Nephron (organoid): Measurements from ENCODE around the gene BMP8B.
A peak's percentile ranks its signal among the peaks of the same experiment; 100 is the strongest.

Experiments
- H3K27ac Mint-ChIP-seq, 3 experiments: 2 replicates each; pipeline ENCODE4 v1.8.0; 2020; ENCODE audit warnings: mixed read lengths in 3 of 3, mild to moderate bottlenecking in 2 of 3, moderate library complexity in 1 of 3
- H3K27me3 Mint-ChIP-seq: 2 replicates; pipeline ENCODE4 v1.8.0; 2021; ENCODE audit warnings: low read depth, mild to moderate bottlenecking, moderate library complexity, mixed read lengths
- H3K36me3 Mint-ChIP-seq: 2 replicates; pipeline ENCODE4 v1.8.0; 2020; ENCODE audit warnings: low read depth, mixed read lengths
- H3K4me1 Mint-ChIP-seq: 2 replicates; pipeline ENCODE4 v1.8.0; 2020; ENCODE audit warnings: mixed read lengths
- H3K4me3 Mint-ChIP-seq, 3 experiments: 2 replicates each; pipeline ENCODE4 v1.8.0; 2020; ENCODE audit warnings: mild to moderate bottlenecking in 3 of 3, mixed read lengths in 3 of 3, moderate library complexity in 2 of 3
- H3K9me3 Mint-ChIP-seq: 2 replicates; pipeline ENCODE4 v1.8.0; 2020; ENCODE audit warnings: mixed read lengths
- TF ChIP-seq, protein P1 (sequence below), 3 experiments: fragments of 200-600 bp; sonication (generic); IDR thresholded peaks; one replicate each; pipeline ENCODE4 v1.5.0; 2021; ENCODE audit warnings: antibody characterized with exemption in 3 of 3; ENCODE audit not compliant: unreplicated experiment in 3 of 3

Gene BMP8B

DNA sequence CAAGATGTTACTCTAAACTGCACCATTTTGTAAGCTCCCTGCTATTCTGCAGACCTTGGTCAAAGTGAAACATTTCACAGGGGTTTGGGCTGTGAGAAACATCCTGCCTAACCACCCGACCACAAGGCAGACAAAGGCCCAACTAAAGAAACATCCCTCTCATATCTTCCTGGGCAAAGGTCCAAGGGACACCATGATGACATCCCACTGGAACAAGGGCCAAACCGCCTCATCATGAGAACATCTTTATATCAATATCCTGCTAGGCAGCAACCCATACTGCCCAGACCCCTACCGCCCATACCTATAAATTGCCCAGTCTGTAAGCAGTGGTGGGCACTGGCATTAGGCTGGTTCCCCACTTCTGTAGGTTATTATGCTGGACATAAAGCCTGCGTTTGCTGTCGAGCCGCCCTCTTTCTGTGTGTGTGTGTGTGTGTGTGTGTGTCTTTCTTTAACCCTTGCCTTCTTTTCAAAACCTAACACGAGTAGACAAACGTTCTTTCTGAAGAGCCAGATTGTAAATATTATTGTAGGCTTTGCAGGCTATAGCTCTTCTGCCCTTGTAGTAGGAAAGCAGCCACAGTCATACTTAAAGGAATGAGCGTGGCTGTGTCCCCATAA is 51.0 kb downstream of the BMP8B start:
- Mint-ChIP-seq H3K9me3 (no peaks in the 10 kb centered on the region), H3K4me3 (peak overlapping the region; percentile 28 to 94 (median 78)), H3K36me3 (peaks cover 16% of the 10 kb centered on the region), H3K4me1 (peaks cover 27% of the 10 kb centered on the region), H3K27ac (peak overlapping the region in 2 of 3 experiments; percentile 46 to 73), H3K27me3 (peaks cover 49% of the 10 kb centered on the region)
- TF ChIP-seq, protein P1, sequence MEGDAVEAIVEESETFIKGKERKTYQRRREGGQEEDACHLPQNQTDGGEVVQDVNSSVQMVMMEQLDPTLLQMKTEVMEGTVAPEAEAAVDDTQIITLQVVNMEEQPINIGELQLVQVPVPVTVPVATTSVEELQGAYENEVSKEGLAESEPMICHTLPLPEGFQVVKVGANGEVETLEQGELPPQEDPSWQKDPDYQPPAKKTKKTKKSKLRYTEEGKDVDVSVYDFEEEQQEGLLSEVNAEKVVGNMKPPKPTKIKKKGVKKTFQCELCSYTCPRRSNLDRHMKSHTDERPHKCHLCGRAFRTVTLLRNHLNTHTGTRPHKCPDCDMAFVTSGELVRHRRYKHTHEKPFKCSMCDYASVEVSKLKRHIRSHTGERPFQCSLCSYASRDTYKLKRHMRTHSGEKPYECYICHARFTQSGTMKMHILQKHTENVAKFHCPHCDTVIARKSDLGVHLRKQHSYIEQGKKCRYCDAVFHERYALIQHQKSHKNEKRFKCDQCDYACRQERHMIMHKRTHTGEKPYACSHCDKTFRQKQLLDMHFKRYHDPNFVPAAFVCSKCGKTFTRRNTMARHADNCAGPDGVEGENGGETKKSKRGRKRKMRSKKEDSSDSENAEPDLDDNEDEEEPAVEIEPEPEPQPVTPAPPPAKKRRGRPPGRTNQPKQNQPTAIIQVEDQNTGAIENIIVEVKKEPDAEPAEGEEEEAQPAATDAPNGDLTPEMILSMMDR (IDR thresholded peaks at IDR 0.05; ENCODE audit: unreplicated experiment in 3 of 3) = no peak

DNA sequence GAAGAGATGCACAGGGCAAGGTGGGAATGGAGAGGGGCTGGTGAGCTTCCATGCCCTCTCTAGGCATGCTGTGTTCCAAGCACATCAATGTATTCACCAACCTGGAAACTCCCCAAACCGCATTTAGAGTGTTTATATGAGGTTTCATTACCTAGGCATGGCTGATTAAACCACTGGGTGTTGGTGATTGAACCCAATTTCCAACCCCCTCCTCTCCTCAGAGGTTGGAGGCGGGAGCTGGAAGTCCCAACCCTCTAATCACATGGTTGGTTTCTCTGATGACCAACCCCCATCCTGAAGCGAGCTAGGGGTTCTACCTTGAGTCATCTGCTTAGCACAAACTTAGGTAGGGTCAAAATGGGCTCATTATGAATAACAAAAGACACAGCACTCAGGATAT is 52.9 kb downstream of the BMP8B start:
- peaks cover 20% of the 10 kb centered on the region for H3K4me1 Mint-ChIP-seq
- H3K4me3 Mint-ChIP-seq = peak overlapping the region in 1 of 3 experiments; percentile 15
- H3K27ac Mint-ChIP-seq = no peak overlapping the region
- TF ChIP-seq, protein P1 (IDR thresholded peaks at IDR 0.05; ENCODE audit: unreplicated experiment in 3 of 3) = no peak
- H3K27me3 Mint-ChIP-seq = peaks cover 59% of the 10 kb centered on the region
- H3K36me3 Mint-ChIP-seq = peaks cover 6% of the 10 kb centered on the region
- H3K9me3 Mint-ChIP-seq = no peaks in the 10 kb centered on the region

DNA sequence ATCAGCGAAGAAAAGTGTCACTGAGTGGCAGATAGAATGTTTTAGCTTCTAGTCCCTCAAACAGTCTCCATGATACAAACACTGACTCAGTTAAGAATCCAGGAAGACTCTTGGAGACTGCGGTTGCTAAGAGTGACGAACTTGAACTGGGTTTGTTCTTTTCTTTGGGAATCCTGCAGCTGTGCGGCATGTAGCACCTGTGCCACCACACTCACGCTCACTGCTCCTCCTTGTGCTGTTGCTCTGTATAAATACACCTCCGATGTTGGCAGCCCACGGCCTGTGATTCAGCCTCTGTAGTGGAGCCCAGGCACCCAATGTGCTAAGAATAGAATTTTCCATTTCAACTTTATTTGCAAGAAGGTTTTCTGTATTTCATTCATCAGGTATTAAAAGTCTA is 55.5 kb downstream of the BMP8B start:
- Mint-ChIP-seq H3K27me3 (peaks cover 81% of the 10 kb centered on the region), H3K27ac (no peak overlapping the region), H3K4me1 (no peaks in the 10 kb centered on the region), H3K4me3 (no peak overlapping the region), H3K36me3 (no peaks in the 10 kb centered on the region), H3K9me3 (peaks cover 3% of the 10 kb centered on the region)
- TF ChIP-seq, protein P1 (IDR thresholded peaks at IDR 0.05; ENCODE audit: unreplicated experiment in 3 of 3) = no peak

DNA sequence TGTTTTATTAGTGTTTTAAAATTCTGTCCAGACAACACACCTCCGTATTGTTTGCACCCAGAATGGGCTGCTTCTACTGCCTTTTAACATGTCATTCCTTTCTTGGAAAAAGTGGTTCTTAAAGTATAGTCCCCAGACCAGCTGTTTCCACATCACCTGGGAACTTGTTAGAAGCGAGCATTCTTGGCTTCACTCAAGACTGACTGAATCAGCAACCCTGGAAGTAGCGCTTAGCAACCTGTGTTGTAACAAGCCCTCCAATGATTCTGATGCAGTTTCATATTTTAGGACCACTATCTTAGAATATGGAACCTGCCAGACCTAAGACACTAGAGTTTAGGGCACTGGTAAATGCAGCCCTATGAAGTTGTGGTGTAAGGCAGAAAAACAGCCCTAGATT is 55.9 kb downstream of the BMP8B start:
- H3K4me3 Mint-ChIP-seq = no peak overlapping the region
- H3K27ac Mint-ChIP-seq = no peak overlapping the region
- TF ChIP-seq, protein P1 (IDR thresholded peaks at IDR 0.05; ENCODE audit: unreplicated experiment in 3 of 3) = no peak
- H3K27me3 Mint-ChIP-seq = peaks cover 85% of the 10 kb centered on the region
- peaks cover 3% of the 10 kb centered on the region for H3K9me3 Mint-ChIP-seq
- no peaks in the 10 kb centered on the region for H3K4me1 Mint-ChIP-seq
- no peaks in the 10 kb centered on the region for H3K36me3 Mint-ChIP-seq

DNA sequence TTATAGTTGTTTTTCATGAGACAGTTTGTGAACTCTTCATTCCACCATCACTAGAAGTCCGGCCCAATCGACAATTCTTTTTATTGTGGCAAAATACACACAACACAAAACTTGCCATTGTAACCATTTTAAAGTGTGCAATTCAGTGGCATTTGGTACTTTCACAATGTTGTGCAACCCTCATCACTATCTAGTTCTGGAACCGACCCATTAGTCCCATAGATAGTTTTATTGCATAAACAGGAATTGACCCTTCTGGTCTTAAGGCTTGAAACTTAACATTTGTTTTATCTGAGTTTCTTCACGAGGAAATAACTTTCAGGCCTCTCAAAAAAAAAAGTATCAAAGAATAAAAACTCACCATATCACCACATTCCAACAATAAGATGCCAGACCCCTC is 58.8 kb downstream of the BMP8B start:
- TF ChIP-seq, protein P1 (IDR thresholded peaks at IDR 0.05; ENCODE audit: unreplicated experiment in 3 of 3) = no peak
- no peaks in the 10 kb centered on the region for H3K4me1 Mint-ChIP-seq
- peaks cover 90% of the 10 kb centered on the region for H3K27me3 Mint-ChIP-seq
- no peak overlapping the region for H3K27ac Mint-ChIP-seq
- peaks cover 7% of the 10 kb centered on the region for H3K9me3 Mint-ChIP-seq
- no peak overlapping the region for H3K4me3 Mint-ChIP-seq
- no peaks in the 10 kb centered on the region for H3K36me3 Mint-ChIP-seq

DNA sequence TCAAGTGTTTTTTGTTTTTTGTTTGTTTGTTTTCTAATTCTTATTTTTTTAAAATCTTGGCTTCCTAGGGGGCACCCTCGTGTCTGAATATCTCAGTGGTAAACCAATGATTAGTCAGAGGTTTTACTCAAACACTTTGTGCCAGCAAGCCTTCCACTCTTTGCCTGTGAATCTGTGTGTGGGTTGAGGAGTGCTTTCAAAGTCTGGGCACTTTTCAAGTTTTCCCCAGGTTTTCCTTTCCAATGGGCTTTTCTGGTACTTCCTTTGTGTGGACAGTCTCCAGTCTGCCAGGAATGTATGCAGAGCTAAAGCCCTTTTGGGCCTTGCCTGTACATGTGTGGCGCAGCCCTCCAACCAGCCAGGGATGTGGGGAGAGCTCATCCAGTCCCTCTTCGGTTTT is 59.6 kb downstream of the BMP8B start:
- H3K27me3 Mint-ChIP-seq = peaks cover 90% of the 10 kb centered on the region
- H3K4me3 Mint-ChIP-seq = no peak overlapping the region
- TF ChIP-seq, protein P1 (IDR thresholded peaks at IDR 0.05; ENCODE audit: unreplicated experiment in 3 of 3) = no peak
- no peaks in the 10 kb centered on the region for H3K36me3 Mint-ChIP-seq
- H3K27ac Mint-ChIP-seq = no peak overlapping the region
- H3K4me1 Mint-ChIP-seq = no peaks in the 10 kb centered on the region
- H3K9me3 Mint-ChIP-seq = peaks cover 7% of the 10 kb centered on the region
